GM18873 (cell line): Measurements from ENCODE around the gene TMEM132C.

Source experiments
- ATAC-seq: cut with Tn5 transposase; IDR thresholded peaks from one replicate; pipeline ENCODE4 v1.9.1; 2021; ENCODE audit warnings: mild to moderate bottlenecking, moderate library complexity, moderate number of reproducible peaks; ENCODE audit not compliant: unreplicated experiment, low FRiP score

TMEM132C gene

DNA sequence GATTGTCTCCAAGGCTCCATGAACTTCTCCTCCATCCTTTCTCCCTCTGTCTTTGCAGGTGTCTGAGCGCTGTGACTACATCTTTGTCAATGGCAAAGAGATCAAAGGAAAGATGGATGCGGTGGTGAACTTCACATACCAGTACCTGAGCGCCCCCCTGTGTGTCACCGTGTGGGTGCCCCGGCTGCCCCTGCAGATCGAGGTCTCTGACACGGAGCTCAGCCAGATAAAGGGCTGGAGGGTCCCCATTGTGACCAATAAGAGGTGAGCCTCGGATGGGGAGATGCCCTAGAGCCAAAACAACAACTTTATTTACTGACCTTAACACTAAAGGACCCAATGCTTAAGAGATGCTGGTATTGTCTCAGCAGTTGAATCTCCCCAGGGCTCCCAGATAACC, 426.8 kb downstream of the TMEM132C start:
- no peak for ATAC-seq

GRCh38 chr12:128694445-128694844, 427.5 kb downstream of the TMEM132C start:
- no peak for ATAC-seq

DNA sequence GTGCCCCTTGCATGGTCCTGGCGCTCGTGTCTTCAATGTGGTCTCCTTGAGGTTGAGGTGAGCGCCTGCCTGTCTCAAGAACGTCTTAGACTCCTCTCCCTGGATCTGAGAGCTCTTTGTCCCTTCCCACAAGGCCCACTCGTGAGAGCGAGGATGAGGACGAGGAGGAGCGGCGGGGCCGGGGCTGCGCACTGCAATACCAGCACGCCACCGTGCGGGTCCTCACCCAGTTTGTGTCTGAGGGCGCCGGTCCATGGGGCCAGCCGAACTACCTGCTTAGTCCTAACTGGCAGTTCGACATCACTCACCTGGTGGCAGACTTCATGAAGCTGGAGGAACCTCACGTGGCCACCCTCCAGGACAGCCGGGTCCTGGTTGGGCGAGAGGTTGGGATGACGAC, 428.7 kb downstream of the TMEM132C start:
- no peak for ATAC-seq

GRCh38 chr12:128698301-128698972, 431.5 kb downstream of the TMEM132C start:
- no peak for ATAC-seq

GRCh38 chr12:128699106-128699505, 432.1 kb downstream of the TMEM132C start:
- no peak for ATAC-seq

DNA sequence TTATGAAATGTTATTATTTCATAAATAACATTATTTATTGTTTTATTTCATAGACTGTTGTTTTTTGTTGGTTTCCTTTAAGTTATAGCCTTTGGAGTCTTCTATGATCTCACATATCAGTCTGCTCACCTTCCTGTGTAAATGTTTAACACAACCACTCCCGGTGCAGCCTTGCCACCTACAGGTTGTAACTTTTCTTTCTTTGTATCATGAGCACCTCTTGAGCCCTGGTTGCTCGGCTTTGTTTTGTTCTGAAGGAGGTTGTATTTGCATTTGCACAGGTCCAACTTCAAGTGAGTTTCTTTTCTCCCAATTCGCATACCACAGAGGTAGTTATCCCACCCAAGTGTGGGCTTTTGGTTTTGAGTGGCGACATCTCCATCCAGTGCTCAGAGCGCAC, 435.4 kb downstream of the TMEM132C start:
- no peak for ATAC-seq

DNA sequence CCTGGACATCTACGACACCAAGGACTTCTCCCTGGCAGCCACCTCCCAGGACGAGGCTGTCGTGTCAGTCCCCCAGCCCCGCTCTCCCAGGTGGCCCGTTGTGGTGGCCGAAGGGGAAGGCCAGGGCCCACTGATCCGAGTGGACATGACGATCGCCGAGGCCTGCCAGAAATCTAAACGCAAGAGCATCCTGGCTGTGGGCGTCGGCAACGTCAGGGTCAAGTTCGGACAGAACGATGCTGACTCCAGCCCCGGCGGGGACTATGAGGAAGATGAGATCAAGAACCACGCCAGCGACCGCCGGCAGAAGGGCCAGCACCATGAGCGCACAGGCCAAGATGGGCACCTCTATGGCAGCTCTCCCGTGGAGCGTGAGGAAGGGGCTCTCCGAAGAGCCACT, 438.2 kb downstream of the TMEM132C start:
- ATAC-seq = no peak

DNA sequence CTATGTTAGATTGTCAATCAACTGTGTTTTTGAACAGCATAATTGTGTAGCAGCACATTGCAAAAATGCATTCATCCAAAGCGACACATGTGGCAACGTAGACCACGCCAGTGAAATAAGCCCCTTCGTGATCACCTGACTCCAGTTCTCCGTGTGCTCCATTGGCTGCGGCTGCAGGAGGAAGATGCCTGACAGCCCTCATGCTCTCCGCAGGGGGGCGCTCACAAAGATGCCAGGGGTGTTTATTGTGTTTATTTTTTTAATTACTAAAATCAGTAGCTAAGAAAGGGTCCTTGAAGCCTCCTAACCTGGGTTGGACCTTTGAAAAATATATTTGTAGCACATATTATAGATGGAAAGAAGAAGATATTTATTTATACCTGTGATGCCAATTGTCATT, 440.5 kb downstream of the TMEM132C start:
- ATAC-seq = no peak

GRCh38 chr12:128708789-128709188, 441.8 kb downstream of the TMEM132C start:
- no peak for ATAC-seq

GRCh38 chr12:128709660-128710059, 442.7 kb downstream of the TMEM132C start:
- no peak for ATAC-seq

GRCh38 chr12:128711486-128711885, 444.5 kb downstream of the TMEM132C start:
- no peak for ATAC-seq

DNA sequence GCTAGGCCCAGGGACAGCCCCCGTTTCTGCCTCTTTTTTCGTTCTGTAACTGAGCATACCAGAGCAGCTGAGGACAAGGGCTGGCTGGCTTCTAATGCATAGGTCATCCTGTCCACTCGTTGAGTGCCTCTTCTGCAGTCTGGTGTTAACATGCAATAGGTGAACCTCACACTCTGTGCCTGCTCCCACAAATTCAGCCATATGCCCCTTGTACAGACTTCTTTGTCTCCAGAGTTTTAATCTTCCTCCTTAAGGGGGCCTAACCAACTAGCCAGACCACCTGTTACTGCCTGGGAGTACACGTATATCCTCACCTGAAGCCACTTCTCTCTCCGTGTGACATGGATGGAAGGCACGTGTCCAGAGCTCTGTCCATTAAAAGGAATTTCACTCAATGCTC, 445.7 kb downstream of the TMEM132C start:
- ATAC-seq = no peak

DNA sequence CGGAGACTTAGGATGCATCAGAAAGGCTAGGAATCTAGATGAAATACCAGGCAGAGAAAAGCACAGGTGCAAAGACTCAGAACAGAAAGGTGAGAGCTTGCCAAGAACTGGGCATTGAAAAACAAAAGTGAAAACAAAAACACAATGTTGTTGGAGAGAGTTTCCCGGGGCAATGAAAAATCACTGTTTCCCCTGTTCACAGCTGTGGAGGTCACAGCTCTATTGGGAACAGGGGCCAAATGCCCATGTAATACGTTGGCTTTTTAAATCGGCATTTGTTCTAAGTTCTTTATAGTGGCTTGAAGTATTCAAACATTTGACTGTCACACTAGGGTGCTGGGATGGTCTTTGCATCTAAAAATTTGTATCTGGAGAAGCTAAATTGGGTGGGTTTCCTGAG, 448.5 kb downstream of the TMEM132C start:
- no peak for ATAC-seq

- no peak for ATAC-seq
These were observed 457.6 kb downstream of the TMEM132C start for GRCh38 chr12:128724468-128725046.

- ATAC-seq = no peak
These were observed 459.9 kb downstream of the TMEM132C start for GRCh38 chr12:128726886-128727285.

GRCh38 chr12:128727461-128727860, 460.5 kb downstream of the TMEM132C start:
- no peak for ATAC-seq

GRCh38 chr12:128727999-128728398, 461.0 kb downstream of the TMEM132C start:
- ATAC-seq = no peak

DNA sequence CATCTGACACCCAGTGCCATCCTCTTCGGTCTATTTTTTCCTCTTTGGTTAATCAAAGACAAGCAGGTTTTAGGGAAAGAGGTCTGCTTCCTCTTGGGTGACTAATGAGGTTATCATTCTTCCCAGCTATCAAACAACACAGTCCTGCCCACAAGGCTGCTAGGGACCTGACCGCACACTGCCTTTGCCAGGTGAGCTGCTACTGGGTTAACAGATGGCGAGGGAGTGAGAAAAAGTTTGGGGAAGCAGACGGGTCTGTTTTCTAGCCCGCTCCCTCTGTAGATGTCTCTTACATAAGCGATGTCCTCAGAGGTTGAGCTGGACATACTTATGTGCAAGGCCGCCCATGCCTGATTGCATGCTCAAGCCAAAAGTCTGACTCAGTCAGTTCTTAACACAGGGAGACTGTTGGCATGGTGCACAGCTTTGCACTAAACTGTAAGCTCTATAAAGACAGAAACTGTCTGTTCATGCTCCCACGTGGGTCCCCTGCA, 462.7 kb downstream of the TMEM132C start:
- no peak for ATAC-seq

DNA sequence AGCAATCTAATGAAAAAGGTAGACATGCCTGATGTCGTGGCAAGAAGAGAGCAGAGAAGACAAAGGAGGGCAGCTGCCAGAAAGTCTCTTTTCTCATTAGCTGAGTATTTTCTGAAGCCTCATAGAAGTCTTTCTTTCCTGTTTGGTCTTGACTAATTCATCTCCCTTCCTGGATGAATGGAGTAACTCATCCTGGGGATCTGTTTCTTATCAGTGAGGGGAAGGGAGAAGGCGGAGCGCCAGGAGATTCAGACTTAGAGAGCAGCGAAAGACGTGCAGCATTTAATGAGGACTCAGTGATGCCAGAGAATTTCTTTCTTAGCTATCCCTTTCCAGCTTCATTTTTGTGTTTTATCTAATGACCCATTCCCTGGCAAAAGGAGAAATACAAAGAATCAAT, 467.4 kb downstream of the TMEM132C start:
- ATAC-seq = no peak

DNA sequence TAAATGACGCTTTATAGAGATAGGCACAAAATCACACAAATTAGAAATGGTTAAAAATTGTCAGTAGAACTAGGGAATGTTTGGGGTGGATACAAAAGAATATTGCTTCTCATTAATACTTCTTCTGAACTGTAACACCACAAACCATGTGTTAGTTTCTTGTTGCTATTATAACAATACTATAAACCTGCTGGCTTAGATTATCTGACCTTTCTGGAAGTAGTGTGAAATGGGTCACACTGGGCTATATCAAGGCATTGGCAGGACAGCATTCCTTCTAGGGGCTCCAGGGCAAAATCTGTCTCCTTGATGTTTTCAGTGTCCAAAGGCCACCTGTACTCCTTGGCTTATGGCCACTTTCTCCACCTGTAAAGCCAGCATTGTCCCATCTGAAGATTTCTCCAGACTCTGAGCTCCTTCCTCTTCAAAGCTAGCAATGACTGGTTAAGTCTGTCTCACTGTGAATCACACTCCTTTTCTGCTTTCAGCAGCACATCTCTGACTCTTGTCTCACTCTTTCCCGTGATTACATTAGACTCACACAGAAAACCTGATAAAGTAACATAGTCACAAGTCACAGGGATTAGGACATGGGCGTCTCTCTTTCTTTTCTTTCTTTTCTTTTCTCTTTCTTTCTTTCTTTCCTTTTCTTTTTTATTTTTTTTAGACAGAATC, 470.5 kb downstream of the TMEM132C start:
- no peak for ATAC-seq

DNA sequence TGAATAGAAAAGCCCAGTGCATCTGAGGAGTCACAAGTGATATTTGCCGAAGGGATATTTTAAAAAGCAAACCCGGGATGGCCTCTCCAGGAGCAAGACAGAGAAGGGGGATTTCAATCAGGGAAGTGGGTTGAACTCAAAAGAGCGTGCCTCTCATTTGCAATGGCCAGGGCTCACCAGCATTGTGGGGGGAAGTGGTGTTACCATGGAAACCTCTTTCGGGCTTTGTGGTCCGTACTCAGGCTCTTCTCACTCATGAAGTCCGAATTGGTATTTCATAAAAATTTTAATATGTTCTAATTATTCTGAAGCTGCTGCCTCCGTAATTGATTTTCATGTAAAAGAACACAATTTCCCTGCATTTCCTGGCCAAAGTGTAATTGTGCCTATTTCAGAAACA, 476.9 kb downstream of the TMEM132C start:
- ATAC-seq = no peak
